Keratinocyte (primary cell): ENCODE measurements around the gene EIF1AD. TPM values are rescaled to one million over a fixed set of nuclear protein-coding genes. Genes with fewer than 3 reads are reported as not detected.
A peak's percentile ranks its signal among the peaks of the same experiment; 100 is the strongest.

Source experiments
- DNase-seq: peaks from one replicate; pipeline ENCODE4 v3.0.0-alpha.2; 2011; ENCODE audit warnings: low read depth, missing footprints, low spot score
- FAIRE-seq: peaks from 2 replicates; lab custom pipeline; 2011; peaks lifted over from hg19 to GRCh38; lab: Jason Lieb, UNC
- H2AFZ ChIP-seq: 2 replicates; pipeline ENCODE4 v1.6.0; 2012; ENCODE audit warnings: low read length, control low read depth, inconsistent platforms; ENCODE audit not compliant: control insufficient read depth
- H3K27ac ChIP-seq: 2 replicates; pipeline ENCODE4 v1.5.1; 2011; ENCODE audit warnings: low read length; ENCODE audit not compliant: control insufficient read depth, insufficient read depth
- H3K27me3 ChIP-seq: 3 replicates; pipeline ENCODE4 v1.6.0; 2011; ENCODE audit warnings: low read length; ENCODE audit not compliant: control insufficient read depth, insufficient read depth; ENCODE audit errors: extremely low read depth
- H3K36me3 ChIP-seq, 2 experiments: 2 replicates in 1 of 2; 3 replicates in 1 of 2; pipeline ENCODE4 v1.5.1; 2011; ENCODE audit warnings: low read length in 2 of 2, mild to moderate bottlenecking in 1 of 2; ENCODE audit not compliant: control insufficient read depth in 2 of 2, insufficient read depth in 2 of 2; ENCODE audit errors: extremely low read depth in 1 of 2
- H3K4me1 ChIP-seq: 3 replicates; pipeline ENCODE4 v1.5.1; 2011; ENCODE audit warnings: low read length; ENCODE audit not compliant: control insufficient read depth, insufficient read depth; ENCODE audit errors: extremely low read depth
- H3K4me2 ChIP-seq: 3 replicates; pipeline ENCODE4 v1.6.0; 2011; ENCODE audit warnings: low read depth, low read length; ENCODE audit not compliant: control insufficient read depth, insufficient read depth; ENCODE audit errors: extremely low read depth
- H3K4me3 ChIP-seq, 3 experiments: fragments of 200-600 bp in 1 of 3; sonication (generic) in 1 of 3; 2 replicates in 2 of 3; 3 replicates in 1 of 3; pipeline ENCODE4 v1.5.1; 2011 to 2016; ENCODE audit warnings: low read length in 3 of 3, mild to moderate bottlenecking in 3 of 3, control low read depth in 2 of 3, inconsistent platforms in 1 of 3, low read depth in 1 of 3, mixed read lengths in 1 of 3, mixed run types in 1 of 3, moderate library complexity in 1 of 3; ENCODE audit not compliant: control insufficient read depth in 2 of 3, insufficient read depth in 2 of 3; ENCODE audit errors: extremely low read depth in 1 of 3
- H3K79me2 ChIP-seq: 2 replicates; pipeline ENCODE4 v1.6.0; 2012; ENCODE audit warnings: low read length; ENCODE audit not compliant: control insufficient read depth, insufficient read depth
- H3K9ac ChIP-seq: 3 replicates; pipeline ENCODE4 v1.6.0; 2011; ENCODE audit warnings: low read length; ENCODE audit not compliant: control insufficient read depth, insufficient read depth; ENCODE audit errors: extremely low read depth
- H3K9me1 ChIP-seq: 3 replicates; pipeline ENCODE4 v1.6.0; 2011; ENCODE audit warnings: low read length; ENCODE audit not compliant: control insufficient read depth, insufficient read depth; ENCODE audit errors: extremely low read depth
- H3K9me3 ChIP-seq: 2 replicates; pipeline ENCODE4 v1.5.1; 2012; ENCODE audit warnings: low read depth, low read length; ENCODE audit not compliant: control insufficient read depth
- H4K20me1 ChIP-seq: 3 replicates; pipeline ENCODE4 v1.6.0; 2011; ENCODE audit warnings: low read length; ENCODE audit not compliant: control insufficient read depth, insufficient read depth; ENCODE audit errors: extremely low read depth
- CTCF ChIP-seq, 3 experiments: IDR thresholded peaks in 1 of 3; conservative IDR thresholded peaks in 1 of 3; optimal IDR thresholded peaks in 1 of 3; 2 replicates in 2 of 3; 3 replicates in 1 of 3; pipeline versions ENCODE3 to v1.5.1; 2011; ENCODE audit warnings: low read length in 3 of 3, mild to moderate bottlenecking in 3 of 3, moderate library complexity in 2 of 3, control low read depth in 1 of 3, inconsistent platforms in 1 of 3; ENCODE audit not compliant: insufficient read depth in 2 of 3; ENCODE audit errors: extremely low read depth in 1 of 3
- EZH2 ChIP-seq: IDR thresholded peaks from one replicate; pipeline ENCODE4 v1.6.1; 2012; ENCODE audit warnings: inconsistent platforms, mild to moderate bottlenecking, low read length, moderate library complexity
- dilution Hi-C: fragments of 300-500 bp; cut with MboI; formaldehyde crosslinking; loops from one replicate; pipeline ENCODE4 v1.7.0; 2020; ENCODE audit warnings: low sequenced_read_pairs; ENCODE audit not compliant: extremely low pct_ligation_motif_present
- polyA plus RNA-seq, 5 experiments: library from polyadenylated mRNA; depleted of rRNA in 3 of 5; stranded (reverse) in 3 of 5; stranded (forward) in 1 of 5; unstranded in 1 of 5; fragments of >200 nt; gene quantifications; 1 replicate in 1 of 5; 2 replicates in 3 of 5; 3 replicates in 1 of 5; pipeline versions ENCODE4 v1.2.1 to v1.2.3, GENCODE V29; 2011 to 2012; ENCODE audit warnings: missing spikeins in 2 of 5, low read depth in 1 of 5, low replicate concordance in 1 of 5

Gene EIF1AD
- polyA plus RNA-seq, 1 donor (not counting 4 experiments of a cell fraction or from before 2014, with no cell fraction given), result 29.6 TPM

- Histone ChIP-seq H3K79me2 (peaks cover 31% of the 10 kb centered on the region), H3K4me3 (no peak overlapping the region), H3K9ac (peak overlapping the region; percentile 94), H4K20me1 (no peaks in the 10 kb centered on the region), H3K9me1 (no peaks in the 10 kb centered on the region), H3K9me3 (no peaks in the 10 kb centered on the region), H3K27ac (peak overlapping the region; percentile 85), H3K4me2 (peak overlapping the region; percentile 90), H3K27me3 (peaks cover 6% of the 10 kb centered on the region), H3K4me1 (peaks cover 17% of the 10 kb centered on the region), H3K36me3 (peaks cover 6 to 14% of the 10 kb centered on the region in 2 experiments), H2AFZ (peak overlapping the region; percentile 31)
- no peak for FAIRE-seq
- no peak for DNase-seq
- TF ChIP-seq CTCF (optimal IDR thresholded peaks at IDR 0.05 in 1 of 3, IDR thresholded peaks at IDR 0.05 in 1 of 3, conservative IDR thresholded peaks at IDR 0.05 in 1 of 3; ENCODE audit: extremely low read depth in 1 of 3, insufficient read depth in 2 of 3, low read length in 3 of 3) (no peak), EZH2 (no peak)
- dilution Hi-C loops, result no loop called here
These were observed 48.7 kb upstream of the EIF1AD start for GRCh38 chr11:66050581-66051231.

GRCh38 chr11:66048547-66049323 lies 46.8 kb upstream of the EIF1AD start, which contains the start of gene GAL3ST3:
TSS of gene GAL3ST3 (minus strand) at chr11:66049161. CDS start at chr11:66045415, 3,746 bp downstream.
- no peak for TF ChIP-seq CTCF (optimal IDR thresholded peaks at IDR 0.05 in 1 of 3, IDR thresholded peaks at IDR 0.05 in 1 of 3, conservative IDR thresholded peaks at IDR 0.05 in 1 of 3; ENCODE audit: extremely low read depth in 1 of 3, insufficient read depth in 2 of 3, low read length in 3 of 3)
- no peak for TF ChIP-seq EZH2
- Histone ChIP-seq H3K9me3 (no peaks in the 10 kb centered on the region), H3K4me3 (no peak within 1 kb of the TSS), H3K9me1 (no peaks in the 10 kb centered on the region), H3K4me1 (peaks cover 17% of the 10 kb centered on the region), H2AFZ (no peak within 1 kb of the TSS), H3K27ac (no peak within 1 kb of the TSS), H3K79me2 (peaks cover 16% of the 10 kb centered on the region), H4K20me1 (no peaks in the 10 kb centered on the region), H3K4me2 (no peak within 1 kb of the TSS), H3K9ac (no peak within 1 kb of the TSS), H3K36me3 (no peaks in the 10 kb centered on the region), H3K27me3 (peaks cover 11% of the 10 kb centered on the region)
- dilution Hi-C loops, result no loop called here
- DNase-seq (no peak), FAIRE-seq (no peak)
